Gastrocnemius medialis (tissue), 4 donors: ENCODE results near the gene TENT4B.

Source experiments
- POLR2A ChIP-seq, 2 donors: fragments of 450-650 bp; IDR thresholded peaks; one replicate each; pipeline ENCODE4 v1.6.1; 2017; ENCODE audit warnings: antibody characterized with exemption in 2 of 2, mild to moderate bottlenecking in 2 of 2, moderate library complexity in 2 of 2
- TF ChIP-seq, protein P1 (sequence below), 5 experiments: fragments of 450-650 bp in 3 of 5; fragments of 200-600 bp in 2 of 5; sonication (generic) in 2 of 5; IDR thresholded peaks in 4 of 5; conservative IDR thresholded peaks in 1 of 5; 1 replicate in 4 of 5; 2 replicates in 1 of 5; pipeline ENCODE4 v1.5.1; 2016 to 2019; ENCODE audit warnings: antibody characterized with exemption in 5 of 5, mild to moderate bottlenecking in 3 of 5, moderate library complexity in 3 of 5

GRCh38 chr16:50172195-50172922, 19.3 kb downstream of the TENT4B start:
- TF ChIP-seq, protein P1, sequence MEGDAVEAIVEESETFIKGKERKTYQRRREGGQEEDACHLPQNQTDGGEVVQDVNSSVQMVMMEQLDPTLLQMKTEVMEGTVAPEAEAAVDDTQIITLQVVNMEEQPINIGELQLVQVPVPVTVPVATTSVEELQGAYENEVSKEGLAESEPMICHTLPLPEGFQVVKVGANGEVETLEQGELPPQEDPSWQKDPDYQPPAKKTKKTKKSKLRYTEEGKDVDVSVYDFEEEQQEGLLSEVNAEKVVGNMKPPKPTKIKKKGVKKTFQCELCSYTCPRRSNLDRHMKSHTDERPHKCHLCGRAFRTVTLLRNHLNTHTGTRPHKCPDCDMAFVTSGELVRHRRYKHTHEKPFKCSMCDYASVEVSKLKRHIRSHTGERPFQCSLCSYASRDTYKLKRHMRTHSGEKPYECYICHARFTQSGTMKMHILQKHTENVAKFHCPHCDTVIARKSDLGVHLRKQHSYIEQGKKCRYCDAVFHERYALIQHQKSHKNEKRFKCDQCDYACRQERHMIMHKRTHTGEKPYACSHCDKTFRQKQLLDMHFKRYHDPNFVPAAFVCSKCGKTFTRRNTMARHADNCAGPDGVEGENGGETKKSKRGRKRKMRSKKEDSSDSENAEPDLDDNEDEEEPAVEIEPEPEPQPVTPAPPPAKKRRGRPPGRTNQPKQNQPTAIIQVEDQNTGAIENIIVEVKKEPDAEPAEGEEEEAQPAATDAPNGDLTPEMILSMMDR (IDR thresholded peaks at IDR 0.05 in 4 of 5, conservative IDR thresholded peaks at IDR 0.05 in 1 of 5) = no peak
- TF ChIP-seq POLR2A (IDR thresholded peaks at IDR 0.05) = no peak
